Astrocyte of the cerebellum (primary cell): ENCODE results near the gene SCNN1B.
"Not testable (repeated sequence)": the region's sequence is repeated elsewhere in the genome, so short reads cannot be mapped to it uniquely, and the experiment has no call there.

Experiments used
- DNase-seq: peaks from one replicate; pipeline ENCODE4 v3.0.0-alpha.2; 2011; ENCODE audit warnings: low read depth
- H3K4me3 ChIP-seq: 2 replicates; pipeline ENCODE4 v1.5.1; 2011; ENCODE audit warnings: mild to moderate bottlenecking, low read depth, low read length, moderate library complexity
- CTCF ChIP-seq: IDR thresholded peaks from 2 replicates; pipeline ENCODE4 v1.5.1; 2012; ENCODE audit warnings: low read length, low read depth, moderate library complexity, mild to moderate bottlenecking; ENCODE audit errors: missing control alignments
- in situ Hi-C: cut with HindIII; loops from 2 replicates; pipeline ENCODE4 v1.10.0; 2017; ENCODE audit warnings: low sequenced_read_pairs

The SCNN1B gene

GRCh38 chr16:23380501-23380951 lies 78.4 kb downstream of the SCNN1B start:
- no peak for DNase-seq
- in situ Hi-C loops, result no loop called here
- H3K4me3 ChIP-seq, result no peak overlapping the region
- TF ChIP-seq CTCF, result no peak

- in situ Hi-C loops, DNase-seq, H3K4me3 ChIP-seq: not testable (repeated sequence)
Observed at GRCh38 chr16:23381702-23382101, 79.6 kb downstream of the SCNN1B start.

GRCh38 chr16:23382279-23382678 lies 80.2 kb downstream of the SCNN1B start:
- no peak for TF ChIP-seq CTCF
- in situ Hi-C loops, result no loop called here
- DNase-seq, result no peak
- H3K4me3 ChIP-seq, result no peak overlapping the region

DNA sequence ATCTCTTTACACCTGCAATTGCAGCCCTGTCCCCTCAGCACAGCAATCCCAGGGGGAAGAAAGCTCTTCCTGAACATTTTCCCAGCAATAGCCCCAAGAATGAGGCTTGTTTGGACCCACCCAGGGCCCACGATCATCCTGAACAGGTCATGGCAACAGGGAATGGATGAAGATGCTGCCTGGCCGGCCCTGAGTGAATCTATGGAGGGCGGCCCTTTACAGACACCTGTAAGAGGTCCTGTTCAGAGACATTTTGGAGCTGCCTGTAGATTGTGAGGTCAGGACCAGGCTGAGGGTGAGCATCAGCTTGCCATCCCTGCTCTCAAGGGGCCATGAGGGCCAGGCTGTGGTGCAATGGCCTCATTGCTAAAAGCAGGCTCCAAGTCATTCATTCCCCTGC lies 81.8 kb downstream of the SCNN1B start:
- DNase-seq, result no peak
- TF ChIP-seq CTCF, result no peak
- H3K4me3 ChIP-seq, result no peak overlapping the region
- in situ Hi-C loops, result no loop called here

DNA sequence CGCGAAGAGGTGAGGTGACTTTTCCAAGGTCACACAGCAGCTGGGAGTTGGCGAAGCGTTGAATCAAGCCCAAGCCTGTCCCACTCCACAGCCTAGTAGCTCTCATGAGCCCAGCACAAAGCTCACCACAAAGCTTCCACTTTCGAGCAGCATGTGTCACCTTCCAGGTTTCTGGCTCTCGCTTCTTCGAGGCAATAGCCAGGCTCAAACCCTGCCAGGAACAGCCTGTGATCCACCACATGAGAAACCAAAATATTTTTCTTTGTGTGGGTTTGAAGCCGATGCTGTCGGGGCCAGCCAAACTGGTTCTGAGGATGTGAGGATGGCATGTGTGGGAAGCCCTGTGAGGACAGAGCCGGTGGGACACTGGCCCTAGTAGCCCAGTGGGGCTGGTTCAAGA lies 82.8 kb downstream of the SCNN1B start:
- no peak overlapping the region for H3K4me3 ChIP-seq
- no peak for TF ChIP-seq CTCF
- in situ Hi-C loops, result no loop called here
- peak; percentile 59 for DNase-seq

DNA sequence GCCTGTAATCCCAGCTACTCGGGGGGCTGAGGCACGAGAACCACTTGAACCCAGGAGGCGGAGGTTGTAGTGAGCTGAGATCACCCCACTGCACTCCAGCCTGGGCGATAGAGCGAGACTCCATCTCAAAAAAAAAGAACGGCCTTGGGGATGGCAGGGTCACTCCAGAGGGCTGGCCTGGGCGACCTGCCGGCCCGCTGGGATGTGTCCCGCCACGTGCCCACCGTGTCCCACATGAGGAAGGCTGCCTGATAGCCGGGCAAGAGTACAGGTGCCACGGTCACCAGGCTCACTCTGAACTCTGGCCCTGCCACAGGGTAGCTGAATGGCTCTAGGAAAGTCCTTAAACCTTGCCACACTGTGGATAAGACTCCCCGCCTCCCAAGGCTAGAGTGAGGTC lies 83.3 kb downstream of the SCNN1B start:
- in situ Hi-C loops, result no loop called here
- no peak overlapping the region for H3K4me3 ChIP-seq
- no peak for DNase-seq
- TF ChIP-seq CTCF, result no peak

- H3K4me3 ChIP-seq, result no peak overlapping the region
- in situ Hi-C loops, result no loop called here
- no peak for DNase-seq
- TF ChIP-seq CTCF, result no peak
Observed at GRCh38 chr16:23387666-23388065, 85.6 kb downstream of the SCNN1B start.
